ENCODE results near the gene GPR27. TPM values are rescaled to one million over a fixed set of nuclear protein-coding genes. Genes with fewer than 3 reads are reported as not detected.

Gene GPR27
- total and polyA plus RNA-seq, 2 of the 8 experiments (the other 6 are each of a cell fraction or from before 2014, with no cell fraction given): 11.3 to 12.5 TPM

DNA sequence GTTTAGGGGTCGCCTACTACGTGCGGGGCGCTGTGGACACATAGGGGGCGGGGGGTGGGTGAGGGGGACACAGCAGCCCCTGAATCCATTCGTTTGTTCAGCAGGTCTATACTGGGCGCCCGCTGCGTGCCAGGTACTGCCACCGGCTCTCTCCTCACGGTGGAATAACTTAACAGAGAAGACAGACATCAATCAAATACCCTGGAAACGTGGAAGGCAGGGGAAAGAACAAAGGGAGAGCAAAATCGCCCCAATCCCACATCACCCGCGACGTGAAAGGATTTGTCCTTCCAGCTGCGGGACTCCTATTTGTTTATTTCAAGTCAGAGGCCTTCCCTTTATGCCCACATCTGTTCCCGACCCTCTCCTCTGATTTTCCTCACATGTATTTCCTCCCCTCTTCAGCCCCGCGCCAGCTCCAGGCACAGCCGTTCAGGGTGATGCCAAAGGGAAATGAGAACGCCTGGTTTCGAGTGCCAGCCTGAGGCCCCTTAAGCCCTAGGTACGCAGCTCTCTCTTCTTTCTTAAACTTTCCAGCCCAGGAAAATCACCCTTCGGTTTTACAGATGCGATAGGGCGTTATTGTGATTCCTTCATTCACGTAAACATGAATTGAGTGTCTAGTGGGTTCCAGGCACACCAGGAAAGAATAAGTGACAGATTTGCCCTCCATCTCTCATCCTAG lies 32.0 kb downstream of the GPR27 start:
- Histone ChIP-seq H3K56ac (replicated peaks; ENCODE audit: insufficient read length, low read depth, low read length) (no peak overlapping the region), H3K79me1 (ENCODE audit: low read depth, low read length) (no peaks in the 10 kb centered on the region), H3K27me3 (replicated peaks in 1 of 4; ENCODE audit: control insufficient read depth in 3 of 4, extremely low read depth in 1 of 4, insufficient read depth in 3 of 4, low read length in 3 of 4) (peaks cover 19 to 52% (median 34%) of the 10 kb centered on the region in 4 experiments), H3K23me2 (ENCODE audit: low read depth, low read length) (peaks cover 7% of the 10 kb centered on the region; the same call in 1 of the 2 replicates), H3K4ac (replicated peaks; ENCODE audit: insufficient read length, low read depth, low read length) (no peak overlapping the region), H3K18ac (ENCODE audit: extremely low read depth, low read length) (no peak overlapping the region), H4K91ac (replicated peaks; ENCODE audit: insufficient read length, low read length) (peak overlapping the region; percentile 27), H3K4me3 (ENCODE audit: extremely low read depth in 1 of 4, insufficient read depth in 2 of 4, low read depth in 3 of 4, low read length in 4 of 4) (peak overlapping the region; percentile 26 to 64 (median 32)), H3K27ac (ENCODE audit: low read depth, low read length) (no peak overlapping the region), H3K4me1 (replicated peaks in 1 of 4; ENCODE audit: control insufficient read depth in 3 of 4, insufficient read depth in 4 of 4, low read length in 3 of 4) (peaks cover 0 to 9% (median 6%) of the 10 kb centered on the region in 4 experiments; a peak in 4 of 7 replicates), H2BK5ac (ENCODE audit: low read depth, low read length) (no peak overlapping the region), H3K79me2 (ENCODE audit: control insufficient read depth in 1 of 2, insufficient read depth in 2 of 2, low read length in 2 of 2) (no peaks in the 10 kb centered on the region), H3K9ac (replicated peaks in 1 of 4; ENCODE audit: extremely low read depth in 1 of 4, low read depth in 3 of 4, low read length in 3 of 4) (0 out of 7 replicates have a peak overlapping the region, but pooled peaks of 1 of the 4 experiments have one; percentile 2), H4K20me1 (replicated peaks in 1 of 2; ENCODE audit: control insufficient read depth in 1 of 2, insufficient read depth in 2 of 2, low read length in 2 of 2) (no peaks in the 10 kb centered on the region), H3K14ac (ENCODE audit: insufficient read length) (no peak overlapping the region), H4K5ac (ENCODE audit: insufficient read length, low read depth, low read length) (no peak overlapping the region), H3K36me3 (ENCODE audit: control insufficient read depth in 2 of 4, insufficient read depth in 4 of 4, low read length in 3 of 4) (no peaks in the 10 kb centered on the region), H3K9me3 (ENCODE audit: insufficient read depth in 2 of 2, low read depth in 1 of 2, low read length in 1 of 2) (no peaks in the 10 kb centered on the region), H4K8ac (ENCODE audit: extremely low read depth, insufficient read depth, low read length) (peak overlapping the region; percentile 7; the same call in 1 of the 2 replicates), H2BK12ac (ENCODE audit: low read depth, low read length) (peak overlapping the region; percentile 6), H2BK20ac (ENCODE audit: low read length) (no peak overlapping the region), H2AFZ (ENCODE audit: low read length) (peak overlapping the region; percentile 37), H3K4me2 (ENCODE audit: insufficient read depth in 1 of 2, low read depth in 2 of 2, low read length in 2 of 2) (peak overlapping the region; percentile 88 to 96), H2BK120ac (replicated peaks; ENCODE audit: low read depth, low read length) (no peak overlapping the region), H2BK15ac (ENCODE audit: low read length) (no peak overlapping the region), H2AK5ac (ENCODE audit: low read depth, low read length) (no peak overlapping the region), H3K23ac (ENCODE audit: insufficient read length) (no peak overlapping the region)
- ChIA-PET CTCF (ENCODE audit: partially characterized antibody) (interaction anchor here (0.6 to 1.0 kb wide), 2 partner anchors 56 to 822 kb away, joined by 3 to 4 read pairs; no protein-coding TSS in a partner anchor), POLR2A (ENCODE audit: partially characterized antibody) (interaction anchor here (0.7 to 1.5 kb wide), 3 partner anchors 17 to 42 kb away, joined by 3 to 6 read pairs (median 3); partner anchors contain the start of gene GPR27)
- DNase-seq (ENCODE audit: low read depth in 1 of 2, low spot score in 2 of 2): no peak
- 14% methylated on average over 28 of the region's 28 CpGs; no CpG with 5 or more reads in 1 of the 2 experiments for WGBS, 2 experiments (ENCODE audit: extremely low coverage in 1 of 2, insufficient coverage in 1 of 2, insufficient read length in 1 of 2, insufficient replicate concordance in 2 of 2, low coverage in 1 of 2, low lambda C conversion rate in 2 of 2, missing lambda C conversion rate in 1 of 2)
- TF ChIP-seq RNF2 (IDR thresholded peaks at IDR 0.05; ENCODE audit: borderline replicate concordance, low read depth, low read length, missing control alignments, poor library complexity, severe bottlenecking) (peak; percentile 30), CEBPB (IDR thresholded peaks at IDR 0.05; ENCODE audit: low read depth, low read length) (no peak), EZH2 (IDR thresholded peaks at IDR 0.05; ENCODE audit: low read depth, low read length, severe bottlenecking) (peak; percentile 77), SUZ12 (IDR thresholded peaks at IDR 0.05; ENCODE audit: low read length) (peak; percentile 81)
- no peak for FAIRE-seq

Data from H1 (cell line).